ENCODE data around the gene VIT. TPM values are rescaled to one million over a fixed set of nuclear protein-coding genes. Genes with fewer than 3 reads are reported as not detected.

Gene VIT
- total RNA-seq, 2 experiments from 2014 or later, result not detected

DNA sequence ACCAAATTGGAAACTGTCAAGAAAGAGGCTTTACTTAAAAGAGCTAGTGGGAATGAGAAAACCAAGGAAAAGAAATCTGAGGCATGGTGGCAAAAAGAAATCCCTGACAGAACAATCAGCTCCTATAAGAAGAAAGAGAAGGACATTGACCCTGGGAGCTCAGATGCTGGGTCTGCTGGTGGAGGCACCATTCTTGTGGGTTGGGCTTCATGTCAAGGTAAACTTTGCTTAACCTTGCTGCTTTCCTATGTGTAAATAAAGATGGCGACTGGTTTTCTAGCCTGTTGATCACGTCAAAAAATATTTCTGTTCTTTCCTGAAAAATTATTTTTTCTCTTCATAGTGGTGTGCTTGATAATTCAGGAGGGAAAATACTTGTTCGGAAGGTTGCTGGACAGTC, 58.1 kb downstream of the VIT start:
- no peak overlapping the region for H3K4me3 Mint-ChIP-seq
- no peaks in the 10 kb centered on the region for H3K36me3 Mint-ChIP-seq
- CTCF ChIA-PET, result no interaction called here
- no peak overlapping the region for H3K27ac Mint-ChIP-seq
- POLR2A ChIA-PET, result no interaction called here
- no peaks in the 10 kb centered on the region for H3K9me3 Mint-ChIP-seq
- intact Hi-C loops (cut with micrococcal nuclease), result no loop called here
- no peaks in the 10 kb centered on the region for H3K4me1 Mint-ChIP-seq (ENCODE audit: low read depth)
- DNase-seq, result no peak
- peaks cover 22% of the 10 kb centered on the region for H3K27me3 Mint-ChIP-seq

DNA sequence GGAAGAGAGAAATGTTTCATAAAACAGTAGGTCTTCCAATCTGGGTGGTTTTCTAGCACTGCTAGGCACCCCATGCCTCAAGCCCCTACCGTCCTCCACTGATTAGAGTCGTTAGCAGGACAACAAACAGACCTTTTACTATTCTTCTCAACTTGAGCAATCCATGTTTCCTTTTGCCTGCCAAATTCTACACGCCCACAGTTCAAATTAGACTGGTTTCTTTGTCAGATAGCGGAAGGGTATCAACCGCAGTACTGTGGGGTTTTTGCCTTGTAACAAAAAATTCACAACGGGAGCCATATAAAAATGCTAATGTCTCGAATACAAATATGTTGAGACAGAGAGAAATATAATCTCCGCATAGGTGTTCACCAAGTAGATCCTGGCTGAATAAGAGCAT, 59.9 kb downstream of the VIT start:
- ChIA-PET CTCF (no interaction called here), POLR2A (no interaction called here)
- intact Hi-C loops (cut with micrococcal nuclease), result no loop called here
- DNase-seq, result no peak
- Mint-ChIP-seq H3K4me1 (ENCODE audit: low read depth) (no peaks in the 10 kb centered on the region), H3K27ac (no peak overlapping the region), H3K4me3 (no peak overlapping the region), H3K27me3 (peaks cover 17% of the 10 kb centered on the region), H3K9me3 (no peaks in the 10 kb centered on the region), H3K36me3 (no peaks in the 10 kb centered on the region)

DNA sequence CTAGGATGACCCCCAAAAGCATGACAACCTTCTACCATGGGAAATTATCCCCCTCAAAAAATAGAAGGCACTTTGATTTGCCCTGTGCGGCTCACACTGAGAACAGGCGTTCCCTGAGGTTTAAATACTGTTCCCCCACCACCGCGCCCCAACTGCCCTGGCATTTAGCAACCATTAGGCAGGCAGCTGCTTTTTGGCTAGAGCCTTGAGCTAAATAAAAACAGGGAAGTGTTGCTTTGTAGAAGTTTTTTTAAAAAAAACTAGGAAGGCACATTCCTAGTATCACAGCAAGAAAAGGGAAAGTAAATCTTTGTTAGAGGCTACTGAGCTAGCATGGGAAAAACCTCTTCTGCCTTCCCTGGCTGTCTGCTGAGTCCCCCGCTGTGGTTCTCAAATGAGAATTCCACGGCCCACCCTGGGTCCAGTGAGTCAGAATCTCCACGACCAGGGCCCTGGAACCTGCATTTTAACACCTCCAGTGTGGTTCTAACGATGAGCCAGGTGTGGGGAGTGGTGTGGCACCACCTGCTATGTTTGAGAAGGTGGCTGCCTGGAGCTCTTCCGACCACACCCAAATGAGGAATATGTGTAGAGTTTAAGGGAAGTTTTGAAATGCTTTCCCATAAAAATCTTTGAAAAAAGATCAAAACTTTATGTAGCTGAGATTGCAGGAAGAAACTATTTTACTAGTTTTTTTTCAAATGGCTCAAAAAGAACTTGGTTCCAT, 66.4 kb downstream of the VIT start:
- Mint-ChIP-seq H3K9me3 (no peaks in the 10 kb centered on the region), H3K4me3 (no peak overlapping the region), H3K4me1 (ENCODE audit: low read depth) (no peaks in the 10 kb centered on the region), H3K27ac (no peak overlapping the region), H3K27me3 (peaks cover 9% of the 10 kb centered on the region), H3K36me3 (no peaks in the 10 kb centered on the region)
- POLR2A ChIA-PET, result no interaction called here
- intact Hi-C loops (cut with micrococcal nuclease), result no loop called here
- CTCF ChIA-PET, result no interaction called here
- no peak for DNase-seq

DNA sequence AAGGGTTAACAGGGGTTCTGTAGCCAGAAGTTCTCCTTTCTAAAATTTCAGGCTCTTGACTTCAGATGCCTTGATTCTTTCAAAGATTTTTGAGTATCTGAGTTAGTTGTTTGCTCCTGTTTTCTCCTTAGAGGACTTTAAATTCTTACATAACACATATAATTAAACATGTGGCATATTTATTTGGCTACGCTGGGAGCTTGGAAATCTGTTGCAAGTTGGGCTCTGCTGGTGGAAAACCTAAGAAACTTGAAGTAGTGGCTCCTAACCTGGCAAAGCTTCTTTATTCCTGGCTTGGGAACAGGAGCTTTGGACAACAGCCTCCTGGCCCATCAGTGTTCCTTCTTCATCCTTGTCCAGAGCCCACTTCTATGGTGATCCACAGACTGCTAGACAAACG, 72.6 kb downstream of the VIT start:
- POLR2A ChIA-PET, result no interaction called here
- H3K27ac Mint-ChIP-seq, result no peak overlapping the region
- H3K27me3 Mint-ChIP-seq, result peaks cover 9% of the 10 kb centered on the region
- H3K4me3 Mint-ChIP-seq, result no peak overlapping the region
- no peak for DNase-seq
- H3K4me1 Mint-ChIP-seq (ENCODE audit: low read depth), result no peaks in the 10 kb centered on the region
- H3K9me3 Mint-ChIP-seq, result no peaks in the 10 kb centered on the region
- no peaks in the 10 kb centered on the region for H3K36me3 Mint-ChIP-seq
- intact Hi-C loops (cut with micrococcal nuclease), result no loop called here
- CTCF ChIA-PET, result no interaction called here

DNA sequence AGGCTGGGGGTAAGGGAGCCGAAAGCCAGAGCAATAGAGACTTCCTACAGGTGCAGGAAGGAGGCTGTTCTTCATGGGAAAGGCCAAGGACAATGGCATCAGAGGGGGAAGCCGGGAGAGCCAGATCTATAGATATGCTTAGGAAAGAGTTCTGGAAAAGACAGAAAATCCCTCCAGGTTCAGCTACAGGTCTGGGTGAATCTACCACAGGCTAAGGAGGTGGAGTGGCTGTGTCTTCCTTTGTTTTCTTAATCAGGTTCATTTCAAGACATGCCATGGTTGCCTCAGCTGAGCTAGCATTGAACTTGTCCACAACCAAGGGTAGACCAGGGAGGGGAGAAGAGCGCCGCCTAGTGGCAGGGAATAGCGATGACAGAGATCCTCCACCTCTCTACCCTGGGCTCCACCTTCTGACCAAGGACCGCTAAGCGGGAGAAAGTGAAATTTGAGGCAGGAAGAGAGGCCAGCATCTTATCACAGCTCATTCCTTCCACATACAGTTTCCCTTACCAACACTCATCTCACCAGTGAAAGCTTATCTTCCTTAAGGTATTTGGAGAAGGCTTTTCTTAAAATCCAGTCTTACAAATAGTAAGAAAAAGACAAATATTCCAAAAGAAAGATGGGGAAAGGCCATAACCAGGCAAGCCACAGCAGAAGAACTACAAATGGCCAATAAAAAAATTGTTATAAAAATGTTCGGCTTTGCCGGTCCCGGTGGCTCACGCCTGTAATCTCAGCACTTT, 74.2 kb downstream of the VIT start:
- ChIA-PET POLR2A (no interaction called here), CTCF (interaction anchor here (0.5 to 1.5 kb wide), 15 partner anchors 8 to 246 kb away, joined by 3 to 7 read pairs (median 3); no protein-coding TSS in a partner anchor)
- DNase-seq, result peak; percentile 70
- Mint-ChIP-seq H3K9me3 (no peaks in the 10 kb centered on the region), H3K4me1 (ENCODE audit: low read depth) (no peaks in the 10 kb centered on the region), H3K36me3 (no peaks in the 10 kb centered on the region), H3K27me3 (peaks cover 5% of the 10 kb centered on the region), H3K4me3 (no peak overlapping the region), H3K27ac (no peak overlapping the region)
- intact Hi-C loops (cut with micrococcal nuclease), result no loop called here

DNA sequence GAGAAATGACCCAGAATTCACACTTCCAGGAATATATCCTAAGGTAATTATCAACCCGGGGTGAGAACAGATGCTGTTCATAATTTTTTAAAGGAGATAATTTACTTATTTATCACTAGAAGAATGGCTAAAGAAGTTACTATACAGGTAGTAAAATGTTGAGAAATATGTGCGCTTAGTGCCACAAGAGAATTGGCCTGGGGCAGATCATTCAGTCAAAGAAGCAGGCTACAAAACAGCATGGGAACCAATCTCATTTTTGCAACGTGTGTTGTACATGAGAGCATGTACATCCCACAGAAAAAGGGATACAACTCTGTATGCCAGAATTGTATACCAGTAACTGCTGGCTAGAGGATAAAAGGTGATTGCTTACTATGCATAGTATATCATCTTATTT, 75.2 kb downstream of the VIT start:
- POLR2A ChIA-PET, result no interaction called here
- Mint-ChIP-seq H3K4me3 (no peak overlapping the region), H3K9me3 (no peaks in the 10 kb centered on the region), H3K36me3 (no peaks in the 10 kb centered on the region), H3K27me3 (peaks cover 5% of the 10 kb centered on the region), H3K27ac (no peak overlapping the region), H3K4me1 (ENCODE audit: low read depth) (no peaks in the 10 kb centered on the region)
- CTCF ChIA-PET, result no interaction called here
- intact Hi-C loops (cut with micrococcal nuclease), result no loop called here
- DNase-seq, result no peak

DNA sequence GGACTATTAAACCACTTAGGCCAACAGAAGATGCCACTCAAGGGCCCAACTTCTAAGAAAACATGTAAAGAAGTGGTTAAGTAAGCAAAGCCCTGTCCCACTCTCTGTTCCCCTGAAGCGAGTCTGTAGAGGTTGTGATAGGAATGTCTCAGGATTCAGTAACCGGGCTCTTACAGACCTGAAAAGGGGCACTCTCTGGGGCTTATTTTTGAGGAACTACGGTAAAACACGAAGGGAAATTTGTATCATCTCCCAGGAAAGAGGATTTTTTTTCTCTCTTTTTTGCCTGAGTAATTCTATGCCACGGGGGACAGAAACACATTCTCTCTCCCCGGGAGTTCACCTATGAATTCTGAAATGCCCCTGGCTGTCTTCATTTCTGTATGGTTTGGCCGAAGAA, 77.4 kb downstream of the VIT start:
- POLR2A ChIA-PET, result no interaction called here
- no peaks in the 10 kb centered on the region for H3K9me3 Mint-ChIP-seq
- peaks cover 5% of the 10 kb centered on the region for H3K27me3 Mint-ChIP-seq
- H3K36me3 Mint-ChIP-seq, result no peaks in the 10 kb centered on the region
- no peak overlapping the region for H3K4me3 Mint-ChIP-seq
- H3K4me1 Mint-ChIP-seq (ENCODE audit: low read depth), result no peaks in the 10 kb centered on the region
- intact Hi-C loops (cut with micrococcal nuclease), result no loop called here
- no peak overlapping the region for H3K27ac Mint-ChIP-seq
- DNase-seq, result no peak
- CTCF ChIA-PET, result interaction anchor here (2.8 kb wide), 1 partner anchor 12 kb away, joined by 16 read pairs; no protein-coding TSS in a partner anchor

DNA sequence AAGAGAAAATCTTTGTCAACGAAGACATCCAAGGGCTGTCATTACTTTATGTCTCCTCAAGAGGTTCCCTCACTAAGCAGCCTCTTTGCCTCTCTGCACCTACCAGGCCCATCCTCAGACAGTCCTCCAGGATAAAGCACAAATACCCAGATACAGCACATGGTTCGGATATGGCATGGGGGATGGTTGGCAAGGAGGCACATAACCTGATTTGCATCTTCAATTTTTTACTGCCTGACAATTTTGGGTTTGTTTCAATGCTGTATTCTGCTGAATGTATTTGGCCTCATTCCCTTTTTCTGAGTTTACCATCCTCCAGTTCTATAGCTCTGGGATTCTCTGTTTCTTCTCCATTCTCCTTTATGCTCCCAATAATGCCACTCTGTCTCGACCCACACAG, 78.8 kb downstream of the VIT start:
- DNase-seq, result no peak
- Mint-ChIP-seq H3K4me3 (no peak overlapping the region), H3K36me3 (no peaks in the 10 kb centered on the region), H3K27me3 (peaks cover 2% of the 10 kb centered on the region), H3K4me1 (ENCODE audit: low read depth) (no peaks in the 10 kb centered on the region), H3K9me3 (no peaks in the 10 kb centered on the region), H3K27ac (no peak overlapping the region)
- CTCF ChIA-PET, result interaction anchor here (0.7 to 2.8 kb wide), 2 partner anchors 10 to 156 kb away, joined by 3 to 16 read pairs; no protein-coding TSS in a partner anchor
- POLR2A ChIA-PET, result interaction anchor here (0.6 kb wide), 1 partner anchor 1007 kb away, joined by 3 read pairs; no protein-coding TSS in a partner anchor
- intact Hi-C loops (cut with micrococcal nuclease), result no loop called here

DNA sequence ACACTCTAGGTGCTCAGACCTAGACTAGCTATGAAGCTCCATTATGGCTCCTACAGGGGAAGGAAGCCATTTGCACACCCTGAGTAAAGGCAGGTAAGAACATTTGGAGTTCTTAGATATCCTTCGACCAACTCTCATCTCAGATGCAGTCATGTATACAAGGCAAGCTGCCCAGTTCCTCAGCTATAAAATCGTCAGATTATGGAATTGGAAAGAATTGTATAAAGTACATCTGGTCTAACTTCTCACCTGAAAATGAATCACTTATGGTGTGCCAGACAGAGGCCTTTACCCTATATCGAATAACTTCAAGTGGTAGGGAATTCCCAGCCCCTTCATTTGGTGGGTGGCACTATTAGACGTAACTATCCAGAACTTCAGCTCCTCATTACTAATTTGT, 79.3 kb downstream of the VIT start:
- H3K9me3 Mint-ChIP-seq, result no peaks in the 10 kb centered on the region

DNA sequence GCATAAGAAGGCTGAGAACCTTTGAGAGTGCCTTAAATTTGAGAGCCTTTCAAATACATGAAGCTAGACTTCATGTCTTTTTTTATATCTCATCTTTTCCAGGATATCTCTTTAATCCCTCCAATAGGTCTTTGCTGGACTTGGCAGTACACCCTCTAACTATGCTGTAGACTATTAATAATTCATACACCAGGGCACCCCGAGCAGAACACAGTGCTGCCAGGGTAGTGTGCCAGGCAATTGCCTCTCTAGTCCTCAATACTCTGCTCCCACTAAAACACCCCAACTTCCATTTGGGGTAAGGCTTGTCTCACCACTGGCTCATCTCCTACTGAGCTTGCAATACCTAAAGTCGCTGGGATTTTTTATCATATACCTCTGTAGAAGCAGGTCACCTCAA, 80.8 kb downstream of the VIT start:
- intact Hi-C loops (cut with micrococcal nuclease), result no loop called here
- H3K27me3 Mint-ChIP-seq, result peaks cover 3% of the 10 kb centered on the region
- DNase-seq, result no peak
- ChIA-PET POLR2A (no interaction called here), CTCF (interaction anchor here (0.7 to 1.0 kb wide), 2 partner anchors 9 to 21 kb away, joined by 3 read pairs; no protein-coding TSS in a partner anchor)
- H3K27ac Mint-ChIP-seq, result no peak overlapping the region
- H3K9me3 Mint-ChIP-seq, result no peaks in the 10 kb centered on the region
- no peak overlapping the region for H3K4me3 Mint-ChIP-seq
- no peaks in the 10 kb centered on the region for H3K4me1 Mint-ChIP-seq (ENCODE audit: low read depth)
- no peaks in the 10 kb centered on the region for H3K36me3 Mint-ChIP-seq

More for the DNA sequence above, 79.3 kb downstream of the VIT start:
- H3K27ac Mint-ChIP-seq, result no peak overlapping the region
- CTCF ChIA-PET, result interaction anchor here (0.7 to 1.2 kb wide), 2 partner anchors 118 to 156 kb away, joined by 3 read pairs; no protein-coding TSS in a partner anchor
- H3K27me3 Mint-ChIP-seq, result no peaks in the 10 kb centered on the region
- no peak for DNase-seq
- H3K4me3 Mint-ChIP-seq, result no peak overlapping the region
- no peaks in the 10 kb centered on the region for H3K4me1 Mint-ChIP-seq (ENCODE audit: low read depth)
- POLR2A ChIA-PET, result no interaction called here
- intact Hi-C loops (cut with micrococcal nuclease), result no loop called here
- H3K36me3 Mint-ChIP-seq, result no peaks in the 10 kb centered on the region

DNA sequence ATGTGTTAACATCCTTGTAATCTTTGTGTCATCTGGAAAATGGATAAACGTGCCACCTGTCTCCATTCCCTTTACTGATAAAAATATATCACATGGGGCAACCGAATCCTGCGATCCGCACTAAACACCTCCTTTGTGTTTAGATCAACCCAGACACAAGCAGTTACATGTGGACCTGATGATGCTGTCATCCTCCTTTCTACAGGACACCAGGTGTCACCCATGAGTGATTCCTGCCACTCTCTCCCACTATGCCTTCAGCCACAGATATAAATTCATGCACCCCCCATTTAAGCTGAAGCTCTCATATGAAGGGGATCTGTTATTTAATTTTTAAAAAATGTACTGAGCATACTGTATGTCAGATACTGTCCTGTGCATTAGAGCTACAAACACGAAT, 81.3 kb downstream of the VIT start:
- Mint-ChIP-seq H3K9me3 (no peaks in the 10 kb centered on the region), H3K27me3 (peaks cover 6% of the 10 kb centered on the region), H3K4me1 (ENCODE audit: low read depth) (no peaks in the 10 kb centered on the region), H3K4me3 (no peak overlapping the region), H3K27ac (no peak overlapping the region), H3K36me3 (no peaks in the 10 kb centered on the region)
- CTCF ChIA-PET, result interaction anchor here (0.7 to 1.7 kb wide), 6 partner anchors 8 to 112 kb away, joined by 3 to 4 read pairs (median 3); no protein-coding TSS in a partner anchor
- intact Hi-C loops (cut with micrococcal nuclease), result no loop called here
- POLR2A ChIA-PET, result no interaction called here
- no peak for DNase-seq

DNA sequence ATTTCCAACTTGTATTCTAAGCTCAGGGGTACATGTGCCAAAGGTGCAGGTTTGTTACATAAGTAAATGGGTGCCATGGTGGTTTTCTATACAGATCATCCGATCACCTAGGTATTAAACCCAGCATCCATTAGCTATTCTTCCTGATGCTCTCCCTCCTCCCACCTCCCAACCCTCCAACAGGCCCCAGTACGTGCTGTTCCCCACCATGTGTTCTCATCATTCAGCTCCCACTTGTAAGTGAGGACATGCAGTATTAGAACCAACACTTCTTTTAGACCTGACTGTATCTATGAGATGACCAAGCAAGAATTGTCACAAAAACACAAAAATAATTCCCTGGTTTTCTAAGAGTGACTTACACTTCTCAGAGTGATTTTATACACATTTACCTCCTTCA, 83.0 kb downstream of the VIT start:
- intact Hi-C loops (cut with micrococcal nuclease), result no loop called here
- no peak overlapping the region for H3K27ac Mint-ChIP-seq

More for the DNA sequence above, 83.0 kb downstream of the VIT start:
- ChIA-PET CTCF (interaction anchor here (0.7 to 1.8 kb wide), 9 partner anchors 9 to 284 kb away, joined by 3 to 10 read pairs (median 4); no protein-coding TSS in a partner anchor), POLR2A (no interaction called here)
- H3K4me3 Mint-ChIP-seq, result no peak overlapping the region
- DNase-seq, result no peak
- H3K27me3 Mint-ChIP-seq, result peaks cover 8% of the 10 kb centered on the region
- no peaks in the 10 kb centered on the region for H3K4me1 Mint-ChIP-seq (ENCODE audit: low read depth)
- H3K36me3 Mint-ChIP-seq, result no peaks in the 10 kb centered on the region
- no peaks in the 10 kb centered on the region for H3K9me3 Mint-ChIP-seq

Data from activated CD4-positive, alpha-beta memory T cell treated with anti-CD3 and anti-CD28 coated beads for 36 hours (primary cell).